ENCODE results near the gene LMO3. TPM values are rescaled to one million over a fixed set of nuclear protein-coding genes. Genes with fewer than 3 reads are reported as not detected.

Gene LMO3
- 10 to 100 TPM in 2 of 3 donors, 1 to 10 TPM in 1; 7.0 to 74.8 (median 34.2) TPM for polyA plus RNA-seq

GRCh38 chr12:16606117-16606200 lies at the start of gene LMO3:
Gene LMO3 (minus strand): TSS chr12:16606162. CDS start chr12:16600860, 5,302 bp downstream.
- no peak within 1 kb of the TSS for H3K27ac ChIP-seq (ENCODE audit: low read depth, low read length)
- 0% methylated on average over 2 of the region's 2 CpGs for WGBS, 3 donors

GRCh38 chr12:16636435-16637055 lies 30.6 kb upstream of the LMO3 start:
- no peak overlapping the region for H3K27ac ChIP-seq (ENCODE audit: low read depth, low read length)
- 73 to 89% (median 84%) methylated on average over 2 of the region's 2 CpGs for WGBS, 3 donors

- 78 to 90% (median 80%) methylated on average over 1 of the region's 1 CpG for WGBS, 3 donors
- no peak overlapping the region for H3K27ac ChIP-seq (ENCODE audit: low read depth, low read length)
Observed at GRCh38 chr12:16634786-16635185, 28.8 kb upstream of the LMO3 start.

- WGBS, 3 donors = 59 to 78% (median 70%) methylated on average over 1 of the region's 1 CpG
- H3K27ac ChIP-seq (ENCODE audit: low read depth, low read length) = no peak overlapping the region
Observed at GRCh38 chr12:16626991-16627390, 21.0 kb upstream of the LMO3 start.

GRCh38 chr12:16622338-16622737 lies 16.4 kb upstream of the LMO3 start:
- 48 to 67% (median 55%) methylated on average over 2 of the region's 2 CpGs for WGBS, 3 donors
- H3K27ac ChIP-seq (ENCODE audit: low read depth, low read length) = no peak overlapping the region

- no peak overlapping the region for H3K27ac ChIP-seq (ENCODE audit: low read depth, low read length)
Observed at GRCh38 chr12:16619537-16619936, 13.6 kb upstream of the LMO3 start.

GRCh38 chr12:16618256-16618655 lies 12.3 kb upstream of the LMO3 start:
- no peak overlapping the region for H3K27ac ChIP-seq (ENCODE audit: low read depth, low read length)
- 59 to 65% (median 63%) methylated on average over 1 of the region's 1 CpG for WGBS, 3 donors

- H3K27ac ChIP-seq (ENCODE audit: low read depth, low read length) = no peak overlapping the region
Observed at GRCh38 chr12:16613199-16613598, 7.2 kb upstream of the LMO3 start.

- no peak overlapping the region for H3K27ac ChIP-seq (ENCODE audit: low read depth, low read length)
Observed at GRCh38 chr12:16612647-16613046, 6.7 kb upstream of the LMO3 start.

GRCh38 chr12:16611146-16611545 lies 5.2 kb upstream of the LMO3 start:
- H3K27ac ChIP-seq (ENCODE audit: low read depth, low read length) = no peak overlapping the region
- WGBS, 3 donors = 25 to 40% (median 35%) methylated on average over 2 of the region's 2 CpGs

- 8 to 16% (median 12%) methylated on average over 1 of the region's 1 CpG for WGBS, 3 donors
- no peak overlapping the region for H3K27ac ChIP-seq (ENCODE audit: low read depth, low read length)
Observed at GRCh38 chr12:16610743-16611142, 4.8 kb upstream of the LMO3 start.

GRCh38 chr12:16610001-16610585 lies 4.1 kb upstream of the LMO3 start:
- H3K27ac ChIP-seq (ENCODE audit: low read depth, low read length) = no peak overlapping the region
- 30 to 33% (median 32%) methylated on average over 7 of the region's 7 CpGs for WGBS, 3 donors

- 15 to 22% (median 17%) methylated on average over 9 of the region's 9 CpGs for WGBS, 3 donors
- no peak overlapping the region for H3K27ac ChIP-seq (ENCODE audit: low read depth, low read length)
Observed at GRCh38 chr12:16608946-16609539, 3.1 kb upstream of the LMO3 start.

GRCh38 chr12:16607906-16608775 lies 2.2 kb upstream of the LMO3 start:
- 39 to 53% (median 53%) methylated on average over 11 of the region's 11 CpGs for whole genome bisulfite sequencing, 3 donors
- no peak overlapping the region for H3K27ac ChIP-seq (ENCODE audit: low read depth, low read length)

- H3K27ac ChIP-seq (ENCODE audit: low read depth, low read length) = no peak overlapping the region
- WGBS, 3 donors = 22 to 28% (median 27%) methylated on average over 6 of the region's 6 CpGs
Observed at GRCh38 chr12:16606991-16607390, 1.0 kb upstream of the LMO3 start.

- no peak overlapping the region for H3K27ac ChIP-seq (ENCODE audit: low read depth, low read length)
- 1% methylated on average over 26 of the region's 26 CpGs for WGBS, 3 donors
Observed at GRCh38 chr12:16606201-16606849, 363 bp upstream of the LMO3 start.

- no peak overlapping the region for H3K27ac ChIP-seq (ENCODE audit: low read depth, low read length)
- WGBS, 3 donors = 0 to 1% (median 1%) methylated on average over 23 of the region's 23 CpGs
Observed at GRCh38 chr12:16605642-16606116, 283 bp downstream of the LMO3 start.

- H3K27ac ChIP-seq (ENCODE audit: low read depth, low read length) = no peak overlapping the region
- 7 to 16% (median 16%) methylated on average over 22 of the region's 22 CpGs for WGBS, 3 donors
Observed at GRCh38 chr12:16604596-16605252, 1.2 kb downstream of the LMO3 start.

All from adipose tissue (tissue), 3 donors.